ENCODE data around the gene NUDT12. TPM values are rescaled to one million over a fixed set of nuclear protein-coding genes. Genes with fewer than 3 reads are reported as not detected.

NUDT12 gene
- polyA plus RNA-seq, 2 of the 4 experiments (the other 2 are of a cell fraction): 3.1 to 6.2 TPM

GRCh38 chr5:103607346-103607745 is 44.8 kb upstream of the NUDT12 start:
- Histone ChIP-seq H3K4me2 (no peak overlapping the region), H3K4me1 (no peaks in the 10 kb centered on the region), H3K27ac (no peak overlapping the region), H3K9me3 (no peaks in the 10 kb centered on the region), H3K4me3 (no peak overlapping the region)
- DNase-seq (ENCODE audit: low read depth in 1 of 2, low spot score in 1 of 2) (no peak), FAIRE-seq (no peak), ATAC-seq (no peak)
- POLR2A ChIA-PET: no interaction called here
- TF ChIP-seq NPAS2 (CRISPR knock-in tag; IDR thresholded peaks at IDR 0.05; ENCODE audit: borderline replicate concordance) (no peak), JUNB (IDR thresholded peaks at IDR 0.05) (no peak), EHMT2 (IDR thresholded peaks at IDR 0.05; ENCODE audit: low read depth) (no peak), RARB (CRISPR knock-in tag; IDR thresholded peaks at IDR 0.05) (no peak), KDM5A (IDR thresholded peaks at IDR 0.05) (no peak), ATOH8 (CRISPR knock-in tag; IDR thresholded peaks at IDR 0.05; ENCODE audit: low read depth) (no peak), EHF (CRISPR knock-in tag; IDR thresholded peaks at IDR 0.05) (no peak), KDM1A (IDR thresholded peaks at IDR 0.05; ENCODE audit: low read depth) (no peak), TFCP2L1 (CRISPR knock-in tag; IDR thresholded peaks at IDR 0.05) (no peak), RNF2 (IDR thresholded peaks at IDR 0.05; ENCODE audit: borderline replicate concordance, low read depth) (no peak), USF2 (IDR thresholded peaks at IDR 0.05) (no peak), FOSB (CRISPR knock-in tag; IDR thresholded peaks at IDR 0.05) (no peak)
- CTCF ChIA-PET: interaction anchor here (1.4 to 1.7 kb wide), 2 partner anchors 25 to 572 kb away, joined by 3 read pairs; no protein-coding TSS in a partner anchor

GRCh38 chr5:103605277-103605676 is 42.7 kb upstream of the NUDT12 start:
- WGBS (ENCODE audit: missing lambda C conversion rate): 43% methylated on average over 2 of the region's 2 CpGs
- no peak for ATAC-seq
- ChIA-PET POLR2A (no interaction called here), CTCF (interaction anchor here (1.7 kb wide), 1 partner anchor 23 kb away, joined by 3 read pairs; no protein-coding TSS in a partner anchor)
- TF ChIP-seq ZSCAN20 (CRISPR knock-in tag; IDR thresholded peaks at IDR 0.05): no peak
- no peak for TF ChIP-seq PHF8 (IDR thresholded peaks at IDR 0.05; ENCODE audit: borderline replicate concordance, low read depth)
- no peak for TF ChIP-seq MAZ (IDR thresholded peaks at IDR 0.05; ENCODE audit: borderline replicate concordance, low read depth, low read length)
- TF ChIP-seq CHD2 (IDR thresholded peaks at IDR 0.05; ENCODE audit: low read length, partially characterized antibody): no peak
- no peak for TF ChIP-seq HEYL (CRISPR knock-in tag; IDR thresholded peaks at IDR 0.05)
- TF ChIP-seq EHMT2 (IDR thresholded peaks at IDR 0.05; ENCODE audit: low read depth): no peak
- no peak for TF ChIP-seq HOXB5 (CRISPR knock-in tag; IDR thresholded peaks at IDR 0.05)
- no peak for TF ChIP-seq MAX (IDR thresholded peaks at IDR 0.05)
- TF ChIP-seq CEBPB (IDR thresholded peaks at IDR 0.05): no peak
- TF ChIP-seq USF2 (IDR thresholded peaks at IDR 0.05): no peak
- no peak for TF ChIP-seq ZC3H11A (IDR thresholded peaks at IDR 0.05)
- TF ChIP-seq SREBF2 (IDR thresholded peaks at IDR 0.05): no peak
- no peak overlapping the region for H3K4me3 ChIP-seq
- H3K4me1 ChIP-seq: no peaks in the 10 kb centered on the region
- H3K4me2 ChIP-seq: no peak overlapping the region
- H3K9me3 ChIP-seq: no peaks in the 10 kb centered on the region
- no peak overlapping the region for H3K27ac ChIP-seq
- DNase-seq (ENCODE audit: low read depth in 1 of 2, low spot score in 1 of 2): no peak
- no peak for FAIRE-seq

GRCh38 chr5:103602438-103602837 is 39.8 kb upstream of the NUDT12 start:
- ATAC-seq: no peak
- DNase-seq (ENCODE audit: low read depth in 1 of 2, low spot score in 1 of 2): no peak
- no peak overlapping the region for H3K27ac ChIP-seq
- TF ChIP-seq EHF (CRISPR knock-in tag; IDR thresholded peaks at IDR 0.05): no peak
- no peak for TF ChIP-seq TP53 (CRISPR knock-in tag; IDR thresholded peaks at IDR 0.05)
- TF ChIP-seq CEBPB (IDR thresholded peaks at IDR 0.05): no peak
- no peak for TF ChIP-seq CBX2 (IDR thresholded peaks at IDR 0.05; ENCODE audit: borderline replicate concordance, low read depth)
- no peak for TF ChIP-seq ZFP36 (IDR thresholded peaks at IDR 0.05; ENCODE audit: borderline replicate concordance, partially characterized antibody)
- TF ChIP-seq TFCP2L1 (CRISPR knock-in tag; IDR thresholded peaks at IDR 0.05): no peak
- TF ChIP-seq HOXA7 (CRISPR knock-in tag; IDR thresholded peaks at IDR 0.05): no peak
- ChIA-PET CTCF (no interaction called here), POLR2A (no interaction called here)
- H3K4me1 ChIP-seq: no peaks in the 10 kb centered on the region
- no peak for FAIRE-seq
- H3K4me3 ChIP-seq: no peak overlapping the region
- no peaks in the 10 kb centered on the region for H3K9me3 ChIP-seq
- no peak overlapping the region for H3K4me2 ChIP-seq

Data from A549 (cell line).